SW480 (cell line): ENCODE results near the gene TCAF2.
"Not testable (repeated sequence)": the region's sequence is repeated elsewhere in the genome, so short reads cannot be mapped to it uniquely, and the experiment has no call there.

Experiments
- DNase-seq: peaks from one replicate; pipeline ENCODE4 v3.0.0-alpha.2; 2016; ENCODE audit warnings: low spot score

The TCAF2 gene

DNA sequence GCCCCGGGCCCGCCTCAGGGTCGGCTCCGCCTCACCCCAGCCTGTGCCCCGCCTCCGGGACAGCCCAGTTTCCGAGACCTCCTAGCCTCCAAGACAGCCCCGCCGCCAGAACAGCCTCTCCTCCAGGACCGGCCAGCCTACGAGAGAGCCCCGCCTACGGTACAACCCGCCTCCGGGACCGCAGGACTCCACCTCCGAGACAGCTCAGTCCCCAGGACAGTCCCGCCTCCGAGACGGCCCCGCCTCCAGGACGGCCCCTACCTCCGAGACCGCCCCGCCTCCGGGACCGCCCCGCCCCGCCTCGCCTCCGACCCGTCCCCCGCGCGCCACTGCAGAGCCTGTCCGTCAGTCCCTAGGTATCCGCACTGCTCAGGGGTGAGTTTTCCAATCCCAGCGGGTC lies at the start of gene TCAF2:
Gene TCAF2, plus strand, starts transcription at position 329 of the 400 bp plus-strand sequence.
- DNase-seq: not testable (repeated sequence)

GRCh38 chr7:143571501-143571900 lies 49.3 kb upstream of the TCAF2 start, which contains the start of gene CTAGE15:
TSS of gene CTAGE15 (plus strand) at chr7:143571801. CDS start at chr7:143571818, 17 bp downstream.
- DNase-seq: not testable (repeated sequence)

DNA sequence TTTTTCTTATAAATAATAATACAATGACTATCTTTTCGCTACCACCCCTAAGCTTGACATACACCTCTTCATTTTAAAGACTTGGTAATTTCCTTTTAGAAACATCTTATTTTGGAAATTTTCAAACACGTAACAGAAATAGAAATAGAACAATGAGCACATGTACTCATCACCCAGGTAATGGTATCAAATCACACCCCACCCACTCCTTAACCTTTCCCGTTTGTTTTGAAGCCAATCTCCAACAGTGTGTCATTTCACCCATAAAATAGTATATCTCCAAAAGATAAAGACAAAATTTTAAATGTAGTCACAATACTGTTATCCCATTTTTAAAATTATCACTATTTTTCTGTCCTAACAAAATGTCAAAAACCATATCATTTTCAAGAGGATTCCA lies 32.6 kb upstream of the TCAF2 start:
- not testable (repeated sequence) for DNase-seq

DNA sequence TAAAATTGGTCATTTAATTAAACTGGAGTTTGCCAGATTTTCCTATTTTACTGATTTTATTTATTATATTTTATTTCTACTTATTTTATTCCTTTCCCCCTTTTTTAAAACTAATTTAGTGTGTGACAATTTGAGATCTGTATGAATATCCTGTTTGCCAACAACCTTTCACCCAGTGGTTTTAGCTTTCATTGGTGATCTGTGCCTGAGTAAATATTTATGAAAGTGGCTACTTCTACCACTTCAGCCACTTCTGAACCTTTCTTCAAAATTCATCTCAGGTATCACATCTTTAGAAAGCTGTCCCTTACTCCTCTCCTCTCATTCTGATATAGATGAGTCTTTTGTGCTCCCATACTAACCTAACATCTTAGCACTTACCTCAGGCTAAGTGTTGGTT lies 30.9 kb upstream of the TCAF2 start:
- DNase-seq: not testable (repeated sequence)

DNA sequence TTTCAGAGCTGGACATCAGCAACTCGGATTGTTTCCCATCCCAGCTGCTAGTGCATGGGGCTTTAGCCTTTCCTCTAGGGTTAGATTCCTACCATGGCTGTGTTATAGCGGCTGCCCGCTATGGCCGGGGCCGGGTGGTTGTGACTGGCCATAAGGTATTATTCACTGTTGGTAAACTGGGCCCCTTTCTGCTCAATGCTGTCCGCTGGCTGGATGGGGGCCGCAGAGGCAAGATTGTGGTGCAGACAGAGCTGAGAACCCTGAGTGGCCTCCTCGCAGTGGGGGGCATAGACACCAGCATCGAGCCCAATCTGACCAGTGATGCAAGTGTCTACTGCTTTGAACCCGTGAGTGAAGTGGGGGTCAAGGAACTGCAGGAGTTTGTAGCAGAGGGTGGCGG lies 22.7 kb upstream of the TCAF2 start:
- not testable (repeated sequence) for DNase-seq

DNA sequence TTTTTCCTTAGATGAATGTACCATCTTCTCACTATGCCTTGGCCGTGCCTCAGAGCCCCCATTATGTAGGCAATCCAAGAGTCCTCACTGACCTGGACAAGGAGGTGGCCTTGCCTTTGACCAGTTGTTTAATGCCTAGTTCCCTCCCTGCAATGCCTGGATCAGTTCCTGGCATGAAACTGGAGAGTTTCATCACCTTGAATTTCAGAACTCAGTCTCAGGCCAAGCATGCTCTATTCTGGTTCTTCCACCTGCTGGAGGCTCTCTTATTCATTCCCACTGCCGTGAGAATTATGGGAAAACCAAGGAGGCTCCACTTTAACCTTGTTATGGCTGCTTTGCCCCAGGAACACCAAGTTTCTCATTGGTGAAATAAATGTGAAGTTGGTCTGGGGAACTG lies 17.2 kb upstream of the TCAF2 start:
- DNase-seq: not testable (repeated sequence)

DNA sequence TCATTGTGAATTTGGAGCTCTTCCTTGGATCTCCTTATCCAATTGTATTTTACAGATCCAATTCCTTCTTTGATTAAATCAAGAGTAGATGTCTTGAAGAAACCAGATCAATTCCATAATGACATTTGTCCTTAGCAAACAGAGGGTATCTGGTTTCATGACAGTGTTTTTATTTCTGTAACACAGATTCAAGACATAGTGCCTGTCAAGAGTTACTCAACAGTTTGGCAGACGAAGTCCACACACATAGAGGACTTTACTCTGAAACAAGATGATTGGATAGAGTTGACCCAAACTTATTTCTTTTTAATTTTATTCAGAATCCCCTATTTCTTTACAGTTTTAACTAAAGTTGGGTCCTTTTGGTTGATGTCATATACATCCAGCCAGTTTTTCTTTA lies 14.7 kb upstream of the TCAF2 start:
- DNase-seq: not testable (repeated sequence)

GRCh38 chr7:143615545-143615944 lies 5.2 kb upstream of the TCAF2 start:
- DNase-seq: not testable (repeated sequence)

- not testable (repeated sequence) for DNase-seq
Measured at GRCh38 chr7:143617204-143617603, 3.6 kb upstream of the TCAF2 start.

GRCh38 chr7:143620058-143620457 lies 716 bp upstream of the TCAF2 start:
- not testable (repeated sequence) for DNase-seq

GRCh38 chr7:143621175-143621574 lies 401 bp downstream of the TCAF2 start:
- not testable (repeated sequence) for DNase-seq

DNA sequence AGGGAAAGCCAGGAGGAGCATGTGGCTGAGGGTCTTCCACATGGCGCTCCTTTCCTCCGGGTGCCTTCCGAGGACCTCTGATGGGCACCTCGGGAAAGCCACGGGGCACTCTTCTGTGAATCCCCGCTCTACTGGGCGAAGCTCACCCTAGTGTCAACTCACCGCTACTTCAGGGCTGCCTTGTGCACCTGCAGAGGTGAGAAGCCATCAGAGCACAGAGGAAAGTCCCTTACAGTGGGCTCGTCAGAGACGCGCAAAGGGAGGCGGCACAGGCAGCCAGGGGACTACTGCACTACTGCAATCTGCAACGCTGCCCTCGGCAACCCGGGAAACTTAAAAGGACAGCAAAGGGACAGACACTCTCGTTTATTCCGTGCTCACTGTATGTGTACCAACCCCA lies 1.4 kb downstream of the TCAF2 start:
- not testable (repeated sequence) for DNase-seq

GRCh38 chr7:143630653-143631052 lies 9.9 kb downstream of the TCAF2 start:
- not testable (repeated sequence) for DNase-seq

DNA sequence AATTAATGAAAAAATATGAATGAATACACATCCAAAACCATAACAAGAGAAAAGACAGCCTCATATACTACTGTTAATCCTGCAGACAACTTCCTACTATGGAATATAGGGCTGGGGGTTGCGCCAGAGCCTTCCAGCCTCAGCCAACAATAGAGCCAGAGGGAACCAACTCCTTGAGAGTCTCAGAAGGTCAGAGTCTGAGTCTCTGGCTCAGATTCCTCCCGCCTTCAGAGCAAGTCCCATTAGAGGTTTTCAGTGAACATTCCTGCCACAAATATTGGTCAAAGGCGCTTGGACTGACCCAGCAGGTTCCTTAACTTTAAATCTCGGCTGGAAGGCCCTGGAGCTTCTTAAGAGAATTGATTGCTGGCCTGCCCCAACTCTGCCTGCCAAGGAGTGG lies 11.7 kb downstream of the TCAF2 start:
- DNase-seq: not testable (repeated sequence)

DNA sequence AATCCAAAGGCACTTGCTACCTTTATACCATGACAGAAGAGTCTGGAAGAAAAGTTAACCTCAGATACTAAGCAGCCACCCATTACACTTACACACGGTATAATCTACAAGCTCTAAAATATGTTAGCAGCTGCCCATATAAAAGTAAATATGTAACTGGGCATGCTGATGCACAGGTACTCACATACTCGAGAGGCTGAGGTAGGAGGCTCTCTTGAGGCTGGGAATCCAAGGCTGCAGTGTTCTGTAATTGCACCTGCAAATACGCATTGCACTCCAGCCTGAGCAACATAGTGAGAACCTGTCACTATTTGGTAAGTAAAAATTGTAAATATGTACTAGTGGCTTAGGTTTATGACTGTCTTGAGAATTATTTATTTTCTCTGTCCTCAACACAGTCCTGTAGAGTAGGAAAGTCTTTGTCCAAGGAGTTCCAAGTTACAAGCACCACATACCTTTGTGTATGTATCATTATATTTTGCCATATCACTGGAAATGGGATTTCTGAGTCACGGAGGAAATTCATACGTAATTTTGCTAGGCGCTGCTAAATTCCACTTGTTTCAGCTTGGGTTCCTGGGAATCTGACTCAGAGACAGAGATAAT lies 12.3 kb downstream of the TCAF2 start:
- DNase-seq: not testable (repeated sequence)

DNA sequence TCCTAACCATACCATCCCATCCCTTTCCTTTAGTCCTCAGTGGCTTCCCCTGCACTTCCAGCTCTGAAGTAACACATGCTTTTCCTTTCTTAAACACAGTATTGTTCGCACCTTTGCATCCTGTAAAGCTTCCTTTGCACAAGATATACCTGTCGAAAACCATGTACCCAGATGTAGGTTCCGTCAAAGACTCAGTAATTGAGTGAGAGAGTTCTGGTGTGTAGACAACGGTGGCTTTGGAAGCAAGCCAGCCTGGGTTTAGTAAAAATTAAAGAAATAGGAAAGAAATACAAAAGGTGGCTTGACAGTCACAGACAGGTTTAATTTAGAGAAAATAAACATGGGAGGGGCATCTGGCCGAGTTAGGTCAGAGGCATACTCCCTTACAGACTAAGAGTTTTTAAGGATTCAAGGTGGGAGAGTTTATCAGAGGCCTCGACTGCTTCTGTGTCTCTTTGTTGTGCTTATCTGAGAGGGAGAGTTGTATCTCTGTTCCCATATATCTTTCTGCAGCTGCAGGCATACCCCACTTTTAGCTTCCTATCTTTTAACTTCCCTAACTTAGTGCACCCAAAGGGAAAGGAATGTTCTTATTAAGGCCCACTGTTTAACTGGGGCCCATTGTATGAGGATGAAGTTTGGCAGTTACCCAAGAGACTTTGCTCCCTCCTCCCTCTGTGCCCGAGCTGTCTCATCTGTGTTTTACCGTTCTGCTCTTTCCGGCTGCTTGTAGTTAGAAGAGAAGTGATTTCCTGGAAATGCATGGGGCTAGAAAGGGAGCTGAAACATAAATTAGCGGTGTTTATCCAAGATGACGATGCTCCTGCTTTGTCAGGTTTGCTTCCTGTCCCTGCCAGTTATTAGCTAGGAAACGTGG lies 14.8 kb downstream of the TCAF2 start:
- not testable (repeated sequence) for DNase-seq

GRCh38 chr7:143639372-143639771 lies 18.6 kb downstream of the TCAF2 start:
- DNase-seq: not testable (repeated sequence)

GRCh38 chr7:143640528-143641189 lies 19.9 kb downstream of the TCAF2 start:
- not testable (repeated sequence) for DNase-seq

DNA sequence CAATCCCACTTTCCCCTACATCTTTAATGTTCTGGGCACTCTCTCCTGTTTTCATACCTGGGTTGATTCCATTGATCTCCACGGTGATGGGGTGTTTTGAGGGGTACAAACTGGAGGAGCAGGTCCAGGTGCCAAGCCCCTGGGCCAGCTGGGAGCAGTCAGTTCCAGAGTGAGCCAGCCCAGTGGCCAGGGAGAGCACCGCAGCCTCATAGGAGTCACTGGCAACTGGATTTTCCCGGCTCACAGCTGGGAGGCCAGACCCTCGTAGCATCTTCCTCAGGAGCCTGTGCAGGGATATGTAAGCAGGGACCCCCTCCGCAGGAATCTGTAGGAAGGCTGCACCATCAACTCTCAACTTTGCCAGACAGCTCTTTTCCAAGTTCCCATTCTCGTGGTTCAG lies 25.8 kb downstream of the TCAF2 start:
- DNase-seq: not testable (repeated sequence)

GRCh38 chr7:143649902-143650301 lies 29.1 kb downstream of the TCAF2 start:
- DNase-seq: not testable (repeated sequence)

GRCh38 chr7:143650447-143650846 lies 29.7 kb downstream of the TCAF2 start:
- not testable (repeated sequence) for DNase-seq
